Stimulated activated CD8-positive, alpha-beta memory T cell treated with anti-CD3 and anti-CD28 coated beads, Interleukin-7, amount 100 ng/mL, for 48 hours (primary cell): Measurements from ENCODE around the gene MAGEB1.

ENCODE experiments used
- DNase-seq, 2 donors: peaks; one replicate each; pipeline ENCODE4 v3.0.0-alpha.2; 2020; ENCODE audit warnings: low read depth in 1 of 2; ENCODE audit errors: extremely low read depth in 1 of 2

MAGEB1 gene, protein sequence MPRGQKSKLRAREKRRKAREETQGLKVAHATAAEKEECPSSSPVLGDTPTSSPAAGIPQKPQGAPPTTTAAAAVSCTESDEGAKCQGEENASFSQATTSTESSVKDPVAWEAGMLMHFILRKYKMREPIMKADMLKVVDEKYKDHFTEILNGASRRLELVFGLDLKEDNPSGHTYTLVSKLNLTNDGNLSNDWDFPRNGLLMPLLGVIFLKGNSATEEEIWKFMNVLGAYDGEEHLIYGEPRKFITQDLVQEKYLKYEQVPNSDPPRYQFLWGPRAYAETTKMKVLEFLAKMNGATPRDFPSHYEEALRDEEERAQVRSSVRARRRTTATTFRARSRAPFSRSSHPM

GRCh38 chrX:30246769-30247489 is at the start of gene MAGEB1:
MAGEB1 (plus strand) TSS chrX:30247146; CDS start chrX:30250494, 3,348 bp downstream.
- no peak for DNase-seq

- DNase-seq: no peak
Measured at GRCh38 chrX:30212172-30212571, 34.8 kb upstream of the MAGEB1 start.

DNA sequence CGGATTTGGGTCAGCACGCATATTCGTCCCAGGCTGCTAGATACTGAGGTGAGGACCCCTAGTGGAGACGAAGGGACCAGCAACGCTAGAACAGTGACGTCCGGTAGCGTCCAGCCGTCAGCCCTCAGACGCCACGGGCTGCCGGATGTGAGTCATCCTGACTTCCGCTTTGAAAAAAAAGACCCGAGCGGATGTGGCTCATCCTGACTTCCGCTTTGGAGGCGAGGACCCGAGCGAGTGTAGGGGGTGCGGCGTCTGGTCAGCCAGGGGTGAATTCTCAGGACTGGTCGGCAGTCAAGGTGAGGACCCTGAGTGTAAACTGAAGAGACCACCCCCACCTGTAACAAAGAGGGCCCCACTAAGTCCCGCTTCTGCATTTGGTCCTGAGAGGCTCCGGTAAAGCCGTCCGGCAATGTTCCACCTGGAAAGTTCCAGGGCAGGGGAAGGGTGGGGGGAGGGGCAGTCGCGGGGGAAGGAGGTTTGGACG is 31.5 kb upstream of the MAGEB1 start, which contains the start of gene MAGEB2:
Gene MAGEB2 (plus strand): TSS at position 207 of the 487 bp plus-strand sequence. CDS start 3,018 bp downstream, outside the sequence.
- no peak for DNase-seq

GRCh38 chrX:30217465-30217864 is 29.5 kb upstream of the MAGEB1 start:
- no peak for DNase-seq

DNA sequence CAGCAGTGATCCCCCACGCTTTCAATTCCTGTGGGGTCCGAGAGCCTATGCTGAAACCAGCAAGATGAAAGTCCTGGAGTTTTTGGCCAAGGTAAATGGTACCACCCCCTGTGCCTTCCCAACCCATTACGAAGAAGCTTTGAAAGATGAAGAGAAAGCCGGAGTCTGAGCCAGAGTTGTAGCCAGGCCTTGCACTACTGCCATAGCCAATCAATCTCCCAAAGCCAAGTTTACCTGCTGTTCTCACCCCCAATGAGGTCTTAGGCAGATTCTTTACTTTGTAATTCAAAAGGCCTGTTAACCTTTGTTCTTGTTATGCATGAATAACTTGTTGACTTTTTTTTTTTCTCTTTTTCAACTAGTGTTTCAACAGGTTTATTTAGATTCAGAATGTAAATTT is 27.6 kb upstream of the MAGEB1 start:
- no peak for DNase-seq

DNA sequence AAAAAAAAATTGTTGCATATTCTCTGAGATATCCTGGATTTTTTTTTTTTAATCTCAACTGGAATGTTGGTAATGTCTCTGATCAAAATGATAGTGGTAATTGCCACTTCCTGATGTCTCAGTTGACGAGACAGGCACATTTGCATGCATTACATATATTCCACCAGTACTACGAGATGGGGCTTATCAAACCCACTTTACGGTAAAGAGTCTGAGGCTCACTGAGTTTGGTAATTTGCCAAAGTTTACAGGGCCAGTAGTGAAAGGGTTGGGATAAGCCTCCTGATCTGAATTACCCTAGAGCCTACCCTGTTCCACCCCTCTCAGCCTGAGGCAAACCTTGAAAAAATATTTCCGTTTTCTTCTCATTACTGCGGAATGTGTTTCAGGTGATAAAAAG is 26.3 kb upstream of the MAGEB1 start:
- DNase-seq: no peak

GRCh38 chrX:30224536-30224935 is 22.4 kb upstream of the MAGEB1 start:
- no peak for DNase-seq

- no peak for DNase-seq
Measured at GRCh38 chrX:30228526-30228925, 18.4 kb upstream of the MAGEB1 start.

DNA sequence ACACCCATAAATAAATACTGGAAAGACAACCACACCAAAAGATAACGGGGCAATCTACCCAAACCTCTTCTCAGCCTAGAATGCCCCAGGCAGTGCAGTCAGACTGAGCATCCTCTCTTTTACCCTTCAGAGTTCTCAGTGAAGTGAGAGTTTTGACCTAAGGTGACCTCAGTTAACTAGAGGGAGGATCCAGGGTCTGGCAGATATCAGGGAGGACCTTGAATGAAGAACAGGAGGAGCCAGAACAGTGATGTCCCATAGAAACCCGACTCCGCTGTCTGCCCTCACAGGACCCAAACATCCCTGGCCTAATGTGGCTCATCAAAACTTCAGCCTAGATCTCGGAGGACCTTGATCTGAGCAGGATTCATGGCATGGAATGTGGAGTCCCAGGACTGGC is 16.6 kb upstream of the MAGEB1 start, which contains the start of gene MAGEB3:
Gene MAGEB3 (plus strand): TSS at position 263 of the 400 bp plus-strand sequence. CDS start 5,268 bp downstream, outside the sequence.
- no peak for DNase-seq

DNA sequence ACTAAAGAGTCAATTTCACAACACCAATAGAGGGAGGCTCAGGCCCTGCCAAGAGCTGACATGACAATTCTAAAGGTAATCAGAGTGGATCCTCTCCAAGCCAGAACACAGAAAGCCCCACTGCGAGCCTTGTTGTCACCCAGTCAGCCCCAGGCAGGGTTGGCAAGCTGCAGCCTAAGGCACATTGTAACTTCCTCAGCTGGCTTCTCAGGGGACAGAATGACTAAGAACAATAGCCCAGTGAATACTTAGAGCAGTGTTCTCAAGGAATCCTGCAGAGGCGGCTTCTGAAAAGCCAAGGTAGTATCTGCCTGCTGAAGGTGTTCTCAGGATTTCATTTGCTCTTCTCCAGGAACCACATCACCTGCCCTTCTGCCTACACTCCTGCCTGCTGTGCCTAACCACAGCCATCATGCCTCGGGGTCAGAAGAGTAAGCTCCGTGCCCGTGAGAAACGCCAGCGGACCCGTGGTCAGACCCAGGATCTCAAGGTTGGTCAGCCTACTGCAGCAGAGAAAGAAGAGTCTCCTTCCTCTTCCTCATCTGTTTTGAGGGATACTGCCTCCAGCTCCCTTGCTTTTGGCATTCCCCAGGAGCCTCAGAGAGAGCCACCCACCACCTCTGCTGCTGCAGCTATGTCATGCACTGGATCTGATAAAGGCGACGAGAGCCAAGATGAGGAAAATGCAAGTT is 5.1 kb upstream of the MAGEB1 start, which contains the start of gene MAGEB4:
Gene MAGEB4 (plus strand): TSS at position 277 of the 692 bp plus-strand sequence. CDS start 136 bp downstream, at position 413.
- DNase-seq: no peak

DNA sequence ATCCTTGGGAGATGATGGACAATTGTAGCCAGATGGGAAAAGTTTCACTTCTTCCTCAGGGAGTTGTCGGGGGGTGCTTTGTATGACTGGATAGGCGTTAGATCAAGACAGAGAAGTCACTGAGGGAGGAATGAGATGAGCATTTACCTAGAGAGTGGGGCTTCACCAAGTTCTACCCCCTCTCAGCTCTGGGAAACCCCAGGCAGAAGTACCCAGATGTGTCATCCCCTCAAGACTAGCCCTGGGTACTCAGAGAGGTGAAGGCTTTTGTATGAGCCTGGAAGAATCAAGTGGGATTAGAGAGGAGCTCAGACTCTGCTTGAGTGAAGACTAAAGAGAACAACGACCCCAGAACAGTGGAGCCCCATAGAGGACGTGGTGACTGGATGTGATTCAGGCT is 1.9 kb downstream of the MAGEB1 start:
- no peak for DNase-seq

DNA sequence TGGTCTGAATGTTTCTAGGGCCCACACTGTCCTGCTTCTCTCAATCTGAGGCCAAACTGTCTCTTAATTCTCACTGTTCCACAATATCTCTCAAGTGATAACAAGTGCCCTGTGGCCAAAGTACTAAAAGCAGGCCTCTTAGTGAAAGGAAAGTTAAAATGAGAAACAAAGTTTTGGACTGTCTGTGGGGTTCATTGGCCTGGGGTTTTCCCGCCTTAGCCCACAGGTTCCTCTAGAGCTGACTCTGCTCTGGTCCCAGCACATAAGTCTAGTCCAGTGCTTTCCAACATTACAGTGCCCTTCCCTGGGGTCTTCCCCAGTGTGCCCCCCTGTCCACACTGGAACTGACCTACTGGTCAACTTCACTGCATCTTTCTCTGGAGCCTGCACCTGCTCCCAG is 6.3 kb downstream of the MAGEB1 start:
- no peak for DNase-seq

DNA sequence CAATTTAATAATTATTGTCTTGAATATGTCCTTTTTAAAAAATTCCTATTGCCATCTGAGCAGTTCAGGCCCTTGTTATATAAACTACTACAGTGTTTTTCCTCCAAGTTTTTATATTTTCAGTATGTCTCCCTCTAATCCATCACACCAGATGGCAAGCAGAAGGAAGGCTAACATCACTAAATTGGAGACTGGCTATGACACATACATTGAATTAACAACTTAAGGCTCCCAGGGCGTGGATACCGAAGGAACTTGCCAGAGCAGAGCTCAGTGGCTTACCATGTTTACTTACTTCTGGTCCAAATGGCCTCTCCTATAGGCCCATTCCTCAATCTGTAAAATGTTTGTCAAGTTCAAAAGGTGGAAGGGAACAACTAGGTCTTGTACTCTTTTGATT is 13.0 kb downstream of the MAGEB1 start:
- DNase-seq: no peak

GRCh38 chrX:30261012-30261411 is 14.1 kb downstream of the MAGEB1 start:
- no peak for DNase-seq

DNA sequence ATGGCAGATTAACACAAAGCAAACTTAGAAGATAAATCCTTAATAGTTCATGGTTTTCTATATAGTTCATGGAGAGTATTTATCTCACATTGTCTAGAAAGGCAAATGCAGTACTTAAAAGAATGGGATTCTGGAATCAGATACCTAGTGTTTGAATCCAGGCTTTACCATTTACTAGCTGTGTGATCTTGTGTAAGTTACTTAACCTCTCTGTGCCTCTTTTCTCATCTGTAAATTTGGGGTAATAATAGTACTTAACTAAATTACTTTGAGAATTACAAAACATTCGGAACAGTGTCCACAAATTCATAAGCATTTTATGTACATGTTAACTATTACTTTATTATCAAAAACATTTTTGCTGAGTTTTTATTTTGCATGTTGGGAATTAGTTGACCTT is 15.8 kb downstream of the MAGEB1 start:
- DNase-seq: no peak

DNA sequence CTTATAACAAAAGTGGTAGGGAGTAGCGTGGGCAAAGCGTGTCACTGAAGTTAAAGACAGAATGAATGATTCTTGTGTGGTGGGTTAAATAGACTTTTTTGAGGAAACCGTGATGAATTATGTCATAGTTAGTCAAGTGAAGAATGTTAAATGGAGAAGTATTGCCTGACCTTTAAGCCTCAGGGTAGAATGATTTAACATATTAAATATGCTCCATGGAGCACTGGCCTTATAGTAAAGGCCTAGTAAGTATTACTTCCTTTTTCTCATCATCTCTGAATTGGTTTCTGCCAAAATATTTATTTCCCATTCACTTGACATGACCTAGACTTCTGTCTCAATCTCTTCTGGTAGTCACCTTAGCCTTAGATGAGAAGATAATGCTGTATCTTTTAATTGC is 23.7 kb downstream of the MAGEB1 start:
- DNase-seq: no peak

GRCh38 chrX:30275498-30275897 is 28.6 kb downstream of the MAGEB1 start:
- DNase-seq: no peak

GRCh38 chrX:30278365-30278764 is 31.4 kb downstream of the MAGEB1 start:
- no peak for DNase-seq

DNA sequence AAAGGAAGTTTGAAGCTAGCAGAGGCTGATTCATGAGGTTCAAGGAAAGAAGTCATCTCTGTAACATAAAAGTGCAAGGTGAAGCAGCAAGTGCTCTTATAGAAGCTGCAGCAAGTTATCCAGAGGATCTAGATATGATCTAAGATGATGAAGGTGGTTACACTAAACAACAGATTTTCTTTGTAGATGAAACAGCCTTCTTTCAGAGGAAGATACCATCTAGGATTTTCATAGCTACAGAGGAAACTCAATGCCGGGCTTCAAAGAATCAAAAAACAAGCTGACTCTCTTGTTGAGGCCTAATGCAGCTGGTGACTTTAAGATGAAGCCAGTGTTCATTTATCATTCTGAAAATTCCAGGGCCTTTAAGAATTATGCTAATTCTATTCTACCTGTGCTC is 33.5 kb downstream of the MAGEB1 start:
- no peak for DNase-seq

DNA sequence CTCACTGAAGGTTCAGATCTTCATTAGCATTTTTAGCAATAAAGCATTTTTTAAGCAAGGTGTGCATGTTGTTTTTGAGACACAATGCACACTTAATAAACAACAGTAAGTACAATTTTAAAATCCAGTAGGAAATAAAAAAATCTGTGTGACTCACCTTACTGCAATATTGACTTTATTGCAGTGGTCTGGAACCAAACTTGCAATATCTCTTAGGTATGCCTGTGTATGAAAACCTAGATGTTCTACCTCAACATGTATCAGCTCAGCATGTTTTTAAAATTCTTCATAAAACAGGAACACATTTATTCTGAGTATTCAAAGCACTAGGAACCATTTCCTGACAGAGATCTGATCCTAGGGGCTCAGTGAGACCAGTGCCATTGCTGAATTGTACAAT is 35.6 kb downstream of the MAGEB1 start:
- no peak for DNase-seq
